BLaER1 (cell line): ENCODE results near the gene TPSB2.
"Not testable (repeated sequence)": the region's sequence is repeated elsewhere in the genome, so short reads cannot be mapped to it uniquely, and the experiment has no call there.

Experiments used
- H3K27ac ChIP-seq: shearing (Covaris generic); formaldehyde crosslinking; 2 replicates; pipeline ENCODE4 v1.8.1; 2022
- H3K27me3 ChIP-seq: shearing (Covaris generic); formaldehyde crosslinking; 2 replicates; pipeline ENCODE4 v1.8.1; 2022
- H3K36me3 ChIP-seq: shearing (Covaris generic); formaldehyde crosslinking; 2 replicates; pipeline ENCODE4 v1.8.1; 2022
- H3K4me1 ChIP-seq: shearing (Covaris generic); formaldehyde crosslinking; 2 replicates; pipeline ENCODE4 v1.8.1; 2022
- H3K4me2 ChIP-seq: shearing (Covaris generic); formaldehyde crosslinking; 2 replicates; pipeline ENCODE4 v1.8.1; 2022
- H3K4me3 ChIP-seq: shearing (Covaris generic); formaldehyde crosslinking; 2 replicates; pipeline ENCODE4 v1.8.1; 2022
- H3K9ac ChIP-seq: shearing (Covaris generic); formaldehyde crosslinking; 2 replicates; pipeline ENCODE4 v1.8.1; 2022
- H3K9me3 ChIP-seq: shearing (Covaris generic); formaldehyde crosslinking; 2 replicates; pipeline ENCODE4 v1.8.1; 2022
- H4K20me1 ChIP-seq: shearing (Covaris generic); formaldehyde crosslinking; 2 replicates; pipeline ENCODE4 v1.8.1; 2022
- Cebpa-rat ChIP-seq: shearing (Covaris generic); IDR thresholded peaks from 2 replicates; pipeline ENCODE4 v1.8.1; 2022

Gene TPSB2

GRCh38 chr16:1199347-1200013 lies 30.5 kb downstream of the TPSB2 start:
- H3K4me3 ChIP-seq: no peak overlapping the region
- no peak for TF ChIP-seq Cebpa-rat
- peaks cover 82% of the 10 kb centered on the region for H4K20me1 ChIP-seq
- no peak overlapping the region for H3K27ac ChIP-seq
- H3K9ac ChIP-seq: no peak overlapping the region
- H3K4me1 ChIP-seq: 0 out of 2 replicates have a peak, but pooled peaks cover 11% of the 10 kb centered on the region
- H3K4me2 ChIP-seq: no peak overlapping the region
- no peaks in the 10 kb centered on the region for H3K27me3 ChIP-seq
- no peaks in the 10 kb centered on the region for H3K9me3 ChIP-seq
- peaks cover 43% of the 10 kb centered on the region for H3K36me3 ChIP-seq

DNA sequence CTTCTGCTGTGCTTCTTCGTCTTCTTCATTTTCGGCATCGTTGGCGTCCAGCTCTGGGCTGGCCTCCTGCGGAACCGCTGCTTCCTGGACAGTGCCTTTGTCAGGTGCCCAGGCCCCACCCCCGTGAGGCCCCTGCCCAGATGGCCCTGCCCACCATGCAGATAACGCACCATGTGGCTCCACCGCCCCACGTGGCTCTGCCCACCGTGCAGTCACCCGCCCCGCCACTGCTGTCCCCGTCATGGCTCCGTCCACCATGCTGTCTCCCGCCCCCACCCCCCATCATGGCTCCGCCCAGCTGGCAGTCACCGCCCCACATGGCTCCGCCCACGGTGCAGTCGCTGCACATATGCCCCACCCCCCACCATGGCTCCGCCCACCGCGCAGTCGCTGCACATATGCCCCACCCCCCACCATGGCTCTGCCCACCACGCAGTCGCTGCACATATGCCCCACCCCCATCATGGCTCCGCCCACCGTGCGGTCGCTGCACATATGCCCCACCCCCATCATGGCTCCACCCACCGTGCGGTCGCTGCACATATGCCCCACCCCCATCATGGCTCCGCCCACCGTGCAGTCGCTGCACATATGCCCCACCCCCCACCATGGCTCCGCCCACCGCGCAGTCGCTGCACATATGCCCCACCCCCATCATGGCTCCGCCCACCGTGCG lies 31.2 kb downstream of the TPSB2 start:
- not testable (repeated sequence) for H3K27me3 ChIP-seq, H3K9ac ChIP-seq, H3K9me3 ChIP-seq, H3K27ac ChIP-seq, H3K4me3 ChIP-seq, H3K4me2 ChIP-seq
- peaks cover 83% of the 10 kb centered on the region for H4K20me1 ChIP-seq
- peaks cover 12% of the 10 kb centered on the region for H3K4me1 ChIP-seq
- peaks cover 37% of the 10 kb centered on the region for H3K36me3 ChIP-seq

DNA sequence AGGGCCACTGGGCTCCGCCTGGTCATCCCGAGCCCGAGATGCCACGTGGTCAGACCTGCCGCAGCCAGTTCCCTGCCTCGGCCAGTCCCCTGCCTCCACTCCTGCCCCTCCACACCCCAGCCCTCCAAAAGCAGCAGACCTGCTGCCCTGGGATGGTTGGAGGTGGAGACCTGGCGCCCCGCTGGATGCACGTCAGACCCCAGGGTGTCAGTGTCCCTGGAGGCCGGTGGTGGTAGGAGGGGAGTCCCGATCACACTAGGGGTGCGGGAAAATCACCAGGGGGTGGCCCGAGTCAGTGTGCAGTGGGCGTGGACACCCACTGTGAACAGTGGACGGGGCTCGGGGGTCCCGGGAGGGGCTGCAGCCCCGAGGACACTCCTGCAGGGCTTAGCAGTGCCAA lies 31.8 kb downstream of the TPSB2 start:
- Histone ChIP-seq H3K4me3 (no peak overlapping the region), H3K4me1 (peaks cover 18% of the 10 kb centered on the region), H3K9ac (no peak overlapping the region), H4K20me1 (peaks cover 83% of the 10 kb centered on the region), H3K36me3 (peaks cover 31% of the 10 kb centered on the region), H3K27ac (no peak overlapping the region), H3K4me2 (no peak overlapping the region), H3K27me3 (no peaks in the 10 kb centered on the region), H3K9me3 (no peaks in the 10 kb centered on the region)
- TF ChIP-seq Cebpa-rat: no peak

GRCh38 chr16:1197237-1197866 lies 32.6 kb downstream of the TPSB2 start:
- no peak overlapping the region; the same call in 1 of the 2 replicates for H3K4me2 ChIP-seq
- no peak overlapping the region for H3K27ac ChIP-seq
- H3K36me3 ChIP-seq: peaks cover 23% of the 10 kb centered on the region
- no peak overlapping the region for H3K9ac ChIP-seq
- H3K9me3 ChIP-seq: no peaks in the 10 kb centered on the region
- no peak overlapping the region for H3K4me3 ChIP-seq
- peaks cover 27% of the 10 kb centered on the region for H3K4me1 ChIP-seq
- H4K20me1 ChIP-seq: peaks cover 83% of the 10 kb centered on the region
- no peak for TF ChIP-seq Cebpa-rat
- H3K27me3 ChIP-seq: no peaks in the 10 kb centered on the region

GRCh38 chr16:1196494-1196893 lies 33.5 kb downstream of the TPSB2 start:
- Histone ChIP-seq H3K36me3 (peaks cover 15% of the 10 kb centered on the region), H3K9me3 (no peaks in the 10 kb centered on the region), H3K27me3 (no peaks in the 10 kb centered on the region), H3K4me1 (peaks cover 28% of the 10 kb centered on the region), H3K27ac (no peak overlapping the region), H3K9ac (no peak overlapping the region), H3K4me2 (no peak overlapping the region), H4K20me1 (peaks cover 85% of the 10 kb centered on the region), H3K4me3 (no peak overlapping the region)
- TF ChIP-seq Cebpa-rat: no peak

- no peak overlapping the region for H3K9ac ChIP-seq
- H3K27ac ChIP-seq: no peak overlapping the region
- H3K9me3 ChIP-seq: no peaks in the 10 kb centered on the region
- peaks cover 89% of the 10 kb centered on the region for H4K20me1 ChIP-seq
- H3K4me2 ChIP-seq: no peak overlapping the region
- H3K4me3 ChIP-seq: no peak overlapping the region
- peaks cover 7% of the 10 kb centered on the region; the same call in 1 of the 2 replicates for H3K36me3 ChIP-seq
- no peak for TF ChIP-seq Cebpa-rat
- no peaks in the 10 kb centered on the region for H3K27me3 ChIP-seq
- peaks cover 32% of the 10 kb centered on the region for H3K4me1 ChIP-seq
Observed at GRCh38 chr16:1195393-1195666, 34.7 kb downstream of the TPSB2 start.

GRCh38 chr16:1194665-1195392 lies 35.2 kb downstream of the TPSB2 start:
- no peak overlapping the region for H3K27ac ChIP-seq
- H3K27me3 ChIP-seq: no peaks in the 10 kb centered on the region
- H3K36me3 ChIP-seq: peaks cover 2% of the 10 kb centered on the region; the same call in 1 of the 2 replicates
- H3K4me3 ChIP-seq: no peak overlapping the region
- H3K9ac ChIP-seq: no peak overlapping the region
- no peaks in the 10 kb centered on the region for H3K9me3 ChIP-seq
- peaks cover 89% of the 10 kb centered on the region for H4K20me1 ChIP-seq
- H3K4me1 ChIP-seq: peaks cover 37% of the 10 kb centered on the region
- no peak overlapping the region for H3K4me2 ChIP-seq
- no peak for TF ChIP-seq Cebpa-rat

DNA sequence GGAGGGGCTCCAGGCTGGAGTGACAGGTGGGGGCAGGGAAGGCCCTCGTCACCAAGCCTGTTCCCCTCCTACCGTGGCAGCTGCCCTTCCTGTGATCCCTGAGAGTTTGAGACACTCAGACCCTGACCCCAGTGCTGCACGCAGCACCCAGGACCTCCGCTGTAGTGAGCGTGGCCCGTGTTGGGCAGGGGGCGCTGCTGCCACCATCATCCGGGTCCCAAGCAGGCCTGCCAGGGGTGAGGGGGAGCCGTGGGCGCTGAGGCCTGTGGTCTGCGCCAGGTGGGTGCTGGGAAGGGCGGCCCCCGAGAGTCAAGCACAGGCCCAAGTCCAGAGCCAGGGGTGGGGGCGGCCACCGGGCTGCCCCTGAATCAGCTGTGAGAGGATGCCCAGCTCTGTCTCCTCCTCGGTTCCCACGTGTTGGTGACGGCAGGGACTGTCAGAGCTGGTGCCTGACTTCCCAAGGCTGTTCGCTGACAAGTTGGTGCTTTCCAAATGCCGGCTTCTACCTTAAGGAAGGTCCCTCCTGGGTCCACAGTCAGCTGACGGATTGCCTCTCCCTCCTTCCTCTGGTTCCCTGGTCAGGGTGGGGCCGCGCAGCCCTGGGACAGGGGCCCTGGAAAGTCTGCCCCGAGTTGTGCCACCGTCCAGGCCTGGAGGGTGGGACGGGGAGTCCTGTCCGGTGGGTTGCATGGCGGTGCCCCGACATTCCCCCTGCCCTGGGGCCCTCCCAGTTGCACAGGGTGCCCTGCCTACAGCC lies 36.0 kb downstream of the TPSB2 start:
- Histone ChIP-seq H3K36me3 (no peaks in the 10 kb centered on the region), H3K27ac (no peak overlapping the region), H4K20me1 (peaks cover 92% of the 10 kb centered on the region), H3K9ac (no peak overlapping the region), H3K4me3 (no peak overlapping the region), H3K4me2 (no peak overlapping the region; the same call in 1 of the 2 replicates), H3K27me3 (no peaks in the 10 kb centered on the region), H3K4me1 (peaks cover 45% of the 10 kb centered on the region), H3K9me3 (no peaks in the 10 kb centered on the region)
- no peak for TF ChIP-seq Cebpa-rat

- Histone ChIP-seq H3K9ac (no peak overlapping the region), H3K27me3 (no peaks in the 10 kb centered on the region), H3K4me2 (peak overlapping the region; percentile 3), H3K9me3 (no peaks in the 10 kb centered on the region), H3K36me3 (no peaks in the 10 kb centered on the region), H3K4me3 (no peak overlapping the region), H4K20me1 (peaks cover 96% of the 10 kb centered on the region), H3K4me1 (peaks cover 52% of the 10 kb centered on the region), H3K27ac (no peak overlapping the region)
- TF ChIP-seq Cebpa-rat: no peak
Observed at GRCh38 chr16:1193143-1193824, 36.7 kb downstream of the TPSB2 start.
